GM12878 (cell line): ENCODE results near the gene PNPLA5. TPM values are rescaled to one million over a fixed set of nuclear protein-coding genes. Genes with fewer than 3 reads are reported as not detected.
"Not testable (repeated sequence)": the region's sequence is repeated elsewhere in the genome, so short reads cannot be mapped to it uniquely, and the experiment has no call there.

ENCODE experiments used
- ATAC-seq: fragments of 200-7000 bp; cut with Tn5 transposase; 3 replicates; pipeline ENCODE4 v1.9.1; 2020; ENCODE audit warnings: mild to moderate bottlenecking, moderate library complexity
- BruUV-seq: library from RNA; stranded (reverse); fragments of 400-500 nt; replicated peaks from 2 replicates; lab custom pipeline; 2021; lab: Mats Ljungman, UMichigan
- CTCF ChIA-PET: fragments of 300-600 bp; sonication (Branson Sonifier 250); formaldehyde crosslinking; extraction: SDS; loops from one replicate; lab custom pipeline; 2021; ENCODE audit warnings: inconsistent platforms; lab: Yijun Ruan, JAX
- POLR2A ChIA-PET: fragments of 350-600 bp; formaldehyde crosslinking; extraction: SDS; loops from one replicate; lab custom pipeline; 2021; ENCODE audit warnings: inconsistent platforms; lab: Charles Lee
- RAD21 ChIA-PET: fragments of 300-600 bp; sonication (Branson Sonifier 250); formaldehyde crosslinking; loops from one replicate; lab custom pipeline; 2023; ENCODE audit warnings: antibody characterized with exemption; ENCODE audit not compliant: unreplicated experiment; lab: Charles Lee
- SMC1A ChIA-PET: fragments of 300-600 bp; sonication (Branson Sonifier 250); formaldehyde crosslinking; loops from one replicate; lab custom pipeline; 2023; ENCODE audit not compliant: unreplicated experiment, uncharacterized antibody; lab: Charles Lee
- DNase-seq: peaks from one replicate; pipeline ENCODE4 v3.0.0-alpha.2; 2011; ENCODE audit warnings: low read depth, low spot score
- FAIRE-seq: peaks from 3 replicates; lab custom pipeline; 2011; peaks lifted over from hg19 to GRCh38; lab: Jason Lieb, UNC
- H2AFZ ChIP-seq: 2 replicates; pipeline ENCODE4 v1.6.0; 2011; ENCODE audit warnings: low read depth, low read length, control low read depth; ENCODE audit not compliant: control insufficient read depth
- H3K27ac ChIP-seq: 2 replicates; pipeline ENCODE4 v1.5.1; 2011; ENCODE audit warnings: control low read depth; ENCODE audit not compliant: control insufficient read depth, insufficient read depth
- H3K27me3 ChIP-seq, 2 experiments: replicated peaks in 1 of 2; 2 replicates each; pipeline versions ENCODE4 v1.6.0 to v1.6.1; 2011; ENCODE audit warnings: low read length in 1 of 2; ENCODE audit not compliant: control insufficient read depth in 2 of 2, insufficient read depth in 2 of 2
- H3K36me3 ChIP-seq, 2 experiments: 2 replicates each; pipeline ENCODE4 v1.5.1; 2011; ENCODE audit warnings: low read length in 1 of 2; ENCODE audit not compliant: control insufficient read depth in 2 of 2, insufficient read depth in 2 of 2
- H3K4me1 ChIP-seq: 2 replicates; pipeline ENCODE4 v1.6.1; 2011; ENCODE audit warnings: mild to moderate bottlenecking, low read length, moderate library complexity, mixed read lengths; ENCODE audit not compliant: control insufficient read depth, insufficient read depth
- H3K4me2 ChIP-seq: 2 replicates; pipeline ENCODE4 v1.6.0; 2011; ENCODE audit warnings: control low read depth; ENCODE audit not compliant: control insufficient read depth, insufficient read depth
- H3K4me3 ChIP-seq: fragments of 200-600 bp; sonication (generic); 2 replicates; pipeline ENCODE4 v1.5.1; 2016
- H3K79me2 ChIP-seq: 2 replicates; pipeline ENCODE4 v1.6.0; 2011; ENCODE audit warnings: low read length; ENCODE audit not compliant: control insufficient read depth, insufficient read depth
- H3K9ac ChIP-seq: 2 replicates; pipeline ENCODE4 v1.8.0; 2011; ENCODE audit warnings: low read length, control low read depth, mixed read lengths; ENCODE audit not compliant: control insufficient read depth, insufficient read depth
- H3K9me3 ChIP-seq: replicated peaks from 3 replicates; pipeline ENCODE4 v1.5.1; 2011; ENCODE audit warnings: mild to moderate bottlenecking, low read length; ENCODE audit not compliant: control insufficient read depth, insufficient read depth
- H4K20me1 ChIP-seq: 2 replicates; pipeline ENCODE4 v1.6.0; 2011; ENCODE audit not compliant: control insufficient read depth, insufficient read depth
- BACH1 ChIP-seq: fragments of 450-650 bp; IDR thresholded peaks from 2 replicates; pipeline ENCODE4 v1.6.1; 2017; ENCODE audit warnings: mild to moderate bottlenecking, borderline replicate concordance
- CREM ChIP-seq: IDR thresholded peaks from 2 replicates; pipeline ENCODE4 v1.6.1; 2014; ENCODE audit warnings: antibody characterized with exemption, low read depth
- KLF5 ChIP-seq: fragments of 450-650 bp; IDR thresholded peaks from 2 replicates; pipeline ENCODE4 v1.6.1; 2014; ENCODE audit warnings: mild to moderate bottlenecking; ENCODE audit not compliant: partially characterized antibody
- PKNOX1 ChIP-seq: fragments of 450-650 bp; IDR thresholded peaks from 2 replicates; pipeline ENCODE4 v1.6.1; 2016; ENCODE audit warnings: mild to moderate bottlenecking
- SPI1 ChIP-seq: IDR thresholded peaks from 2 replicates; pipeline ENCODE4 v1.6.1; 2011; ENCODE audit warnings: low read depth, mild to moderate bottlenecking, low read length, moderate library complexity, borderline replicate concordance; ENCODE audit not compliant: insufficient read depth
- TAF1 ChIP-seq: IDR thresholded peaks from 2 replicates; pipeline ENCODE4 v1.6.1; 2011; ENCODE audit warnings: mild to moderate bottlenecking, low read depth, low read length, borderline replicate concordance
- WGBS: methylation state at CpG from one replicate; pipeline ENCODE4 v1.1.6; 2016; ENCODE audit warnings: low lambda C conversion rate; ENCODE audit not compliant: insufficient replicate concordance, insufficient coverage; ENCODE audit errors: missing lambda C conversion rate; 5-methylcytosine and 5-hydroxymethylcytosine counted together
- in situ Hi-C: fragments of 300-500 bp; cut with MboI; formaldehyde crosslinking; loops from 9 replicates; pipeline ENCODE4 v1.14.3; 2018; ENCODE audit warnings: mixed read lengths
- intact Hi-C: fragments of 100-400 bp; cut with micrococcal nuclease; formaldehyde crosslinking; loops from one replicate; pipeline ENCODE4 v1.14.2; 2022; ENCODE audit not compliant: unreplicated experiment
- polyA plus RNA-seq, 11 experiments: library from polyadenylated mRNA; depleted of rRNA in 4 of 11; unstranded in 6 of 11; stranded (reverse) in 5 of 11; fragments of >200 nt; fragmentation: Nextera tagmentation in 4 of 11; fragmentation: Illumina TruSeq in 1 of 11; extraction: Ambion mirVana in 4 of 11; extraction: Trizol in 1 of 11; gene quantifications; 1 replicate in 1 of 11; 2 replicates in 10 of 11; pipeline versions ENCODE4 v1.2.1 to v1.2.3, GENCODE V29; 2011 to 2016; ENCODE audit warnings: inconsistent platforms in 2 of 11, missing spikeins in 2 of 11, low read depth in 1 of 11
- total RNA-seq, 4 experiments: library from RNA; depleted of rRNA in 3 of 4; stranded (reverse); fragments of >200 nt in 3 of 4; fragmentation: Illumina TruSeq in 1 of 4; extraction: Trizol in 1 of 4; gene quantifications; 2 replicates each; pipeline versions ENCODE4 v1.2.1 to v1.2.3, GENCODE V29; 2013 to 2021
- TF ChIP-seq, protein P1 (sequence below): IDR thresholded peaks from 2 replicates; pipeline ENCODE4 v1.6.1; 2011; ENCODE audit warnings: borderline replicate concordance, low read depth, mild to moderate bottlenecking, moderate library complexity, low read length; ENCODE audit not compliant: insufficient read depth, poor library complexity, severe bottlenecking
- TF ChIP-seq, protein P2 (sequence below): IDR thresholded peaks from 2 replicates; pipeline ENCODE4 v1.6.1; 2012; ENCODE audit warnings: low read depth, low read length, improper control_type of control experiment

PNPLA5 gene
- total and polyA plus RNA-seq, 10 of the 15 experiments (the other 5 are each of a cell fraction or from before 2014, with no cell fraction given) = not detected

- TF ChIP-seq, protein P1, sequence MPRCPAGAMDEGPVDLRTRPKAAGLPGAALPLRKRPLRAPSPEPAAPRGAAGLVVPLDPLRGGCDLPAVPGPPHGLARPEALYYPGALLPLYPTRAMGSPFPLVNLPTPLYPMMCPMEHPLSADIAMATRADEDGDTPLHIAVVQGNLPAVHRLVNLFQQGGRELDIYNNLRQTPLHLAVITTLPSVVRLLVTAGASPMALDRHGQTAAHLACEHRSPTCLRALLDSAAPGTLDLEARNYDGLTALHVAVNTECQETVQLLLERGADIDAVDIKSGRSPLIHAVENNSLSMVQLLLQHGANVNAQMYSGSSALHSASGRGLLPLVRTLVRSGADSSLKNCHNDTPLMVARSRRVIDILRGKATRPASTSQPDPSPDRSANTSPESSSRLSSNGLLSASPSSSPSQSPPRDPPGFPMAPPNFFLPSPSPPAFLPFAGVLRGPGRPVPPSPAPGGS = no peak
Observed at GRCh38 chr22:43876866-43877509, 14.8 kb downstream of the PNPLA5 start (continued).

DNA sequence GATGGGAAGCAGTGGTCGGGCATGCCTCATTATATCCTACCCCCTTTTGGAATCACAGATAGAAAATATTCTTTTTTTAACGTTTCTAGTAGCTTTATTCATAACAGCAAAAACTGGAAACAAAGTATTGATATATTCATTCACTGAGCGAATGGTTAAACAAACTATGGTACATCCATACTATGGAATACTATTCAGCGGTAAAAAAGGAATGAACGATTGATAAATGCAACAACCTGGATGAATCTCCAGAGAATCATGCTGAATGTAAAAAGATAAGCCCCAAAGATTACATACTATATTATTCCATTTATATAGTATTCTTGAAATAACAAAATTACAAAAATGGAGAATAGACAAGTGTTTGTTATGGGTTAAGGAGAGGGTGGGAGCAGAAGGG lies 22.0 kb downstream of the PNPLA5 start:
- CTCF ChIA-PET = no interaction called here
- Histone ChIP-seq H4K20me1 (no peaks in the 10 kb centered on the region), H3K27me3 (no peaks in the 10 kb centered on the region), H3K9me3 (no peaks in the 10 kb centered on the region), H2AFZ (no peak overlapping the region), H3K79me2 (no peaks in the 10 kb centered on the region), H3K27ac (no peak overlapping the region), H3K36me3 (no peaks in the 10 kb centered on the region), H3K9ac (no peak overlapping the region), H3K4me3 (no peak overlapping the region), H3K4me1 (no peaks in the 10 kb centered on the region), H3K4me2 (no peak overlapping the region)
- no peak for ATAC-seq
- in situ Hi-C loops (no loop called here), intact Hi-C loops (no loop called here)
- no peak for DNase-seq
- no TSS peak for BruUV-seq
- no peak for FAIRE-seq
- SMC1A ChIA-PET = no interaction called here
- no peak for TF ChIP-seq PKNOX1
- TF ChIP-seq, protein P2, sequence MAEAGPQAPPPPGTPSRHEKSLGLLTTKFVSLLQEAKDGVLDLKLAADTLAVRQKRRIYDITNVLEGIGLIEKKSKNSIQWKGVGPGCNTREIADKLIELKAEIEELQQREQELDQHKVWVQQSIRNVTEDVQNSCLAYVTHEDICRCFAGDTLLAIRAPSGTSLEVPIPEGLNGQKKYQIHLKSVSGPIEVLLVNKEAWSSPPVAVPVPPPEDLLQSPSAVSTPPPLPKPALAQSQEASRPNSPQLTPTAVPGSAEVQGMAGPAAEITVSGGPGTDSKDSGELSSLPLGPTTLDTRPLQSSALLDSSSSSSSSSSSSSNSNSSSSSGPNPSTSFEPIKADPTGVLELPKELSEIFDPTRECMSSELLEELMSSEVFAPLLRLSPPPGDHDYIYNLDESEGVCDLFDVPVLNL = no peak
- no peak for TF ChIP-seq SPI1
- TF ChIP-seq BACH1 = no peak
- no peak for TF ChIP-seq CREM
- no peak for TF ChIP-seq TAF1
- TF ChIP-seq KLF5 = no peak
- POLR2A ChIA-PET = no interaction called here
- WGBS = 35% methylated on average over 5 of the region's 5 CpGs
- RAD21 ChIA-PET = no interaction called here

- BruUV-seq = not testable (repeated sequence)
Observed at GRCh38 chr22:43869001-43869400, 22.8 kb downstream of the PNPLA5 start.

More at GRCh38 chr22:43869001-43869400, 22.8 kb downstream of the PNPLA5 start:
- H3K4me3 ChIP-seq, H3K9ac ChIP-seq, H3K27me3 ChIP-seq, H3K9me3 ChIP-seq, in situ Hi-C loops, H3K4me2 ChIP-seq, intact Hi-C loops, H3K79me2 ChIP-seq, H3K4me1 ChIP-seq, FAIRE-seq, H2AFZ ChIP-seq, POLR2A ChIA-PET, H3K36me3 ChIP-seq, DNase-seq, RAD21 ChIA-PET, H3K27ac ChIP-seq, H4K20me1 ChIP-seq, SMC1A ChIA-PET, ATAC-seq: not testable (repeated sequence)
- WGBS = 12% methylated on average over 4 of the region's 4 CpGs
- CTCF ChIA-PET = interaction anchor here (1.8 kb wide), 1 partner anchor 14 kb away, joined by 10 read pairs; no protein-coding TSS in a partner anchor
